NCI-H748 treated with DMSO at 0.1 percent for 48 hours (cell line): Measurements from ENCODE around the gene TMPRSS4.
"Not testable (repeated sequence)": the region's sequence is repeated elsewhere in the genome, so short reads cannot be mapped to it uniquely, and the experiment has no call there.

ENCODE experiments used
- DNase-seq: peaks from one replicate; lab custom pipeline; 2025; lab: John Stamatoyannopoulos, UW

The TMPRSS4 gene

GRCh38 chr11:118056806-118057205, 20.1 kb upstream of the TMPRSS4 start:
- no peak for DNase-seq

DNA sequence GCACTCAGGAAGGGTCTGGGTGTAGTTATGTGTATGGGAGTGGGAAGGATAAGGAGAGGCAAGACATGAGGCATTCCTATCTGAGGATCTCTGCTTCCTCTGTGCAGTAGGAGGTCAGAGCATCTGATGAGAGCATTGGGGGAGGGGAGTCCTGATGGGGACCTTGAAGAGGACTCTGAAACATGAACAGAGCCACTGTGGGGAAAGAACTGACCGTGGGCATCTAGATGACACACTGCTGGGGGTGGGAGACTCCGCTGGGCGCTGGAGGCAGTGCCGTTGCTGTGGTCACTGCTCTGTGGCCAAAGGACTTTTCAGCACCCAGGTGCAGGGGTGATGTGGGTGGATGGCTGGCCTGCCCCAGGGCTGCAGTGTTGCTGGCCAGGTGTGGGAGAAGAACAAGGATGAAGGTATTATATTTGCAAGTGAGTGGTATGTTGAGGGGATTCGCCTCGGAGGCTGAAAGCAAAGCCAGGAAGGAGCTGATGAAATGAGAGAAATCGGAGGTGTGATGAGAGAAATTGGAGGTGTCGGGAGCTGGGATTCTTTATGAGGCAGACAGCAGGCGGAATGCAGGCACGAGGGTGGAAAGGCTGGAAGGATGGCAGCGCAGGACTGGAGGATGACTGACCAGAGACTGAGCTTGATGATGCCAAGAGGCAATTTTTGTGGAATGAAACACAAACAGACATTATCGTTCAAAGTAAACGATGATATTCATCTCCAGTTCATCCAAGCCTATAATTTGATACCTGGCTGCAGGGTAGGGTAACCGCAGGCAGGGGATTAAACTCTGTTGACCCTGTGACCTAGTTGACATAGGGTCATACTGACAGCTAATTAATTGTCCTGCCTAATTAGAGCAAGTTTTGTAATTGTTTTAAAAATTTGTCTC, 19.4 kb upstream of the TMPRSS4 start:
- DNase-seq = no peak

- DNase-seq = no peak
Measured at GRCh38 chr11:118058311-118059245, 18.3 kb upstream of the TMPRSS4 start.

DNA sequence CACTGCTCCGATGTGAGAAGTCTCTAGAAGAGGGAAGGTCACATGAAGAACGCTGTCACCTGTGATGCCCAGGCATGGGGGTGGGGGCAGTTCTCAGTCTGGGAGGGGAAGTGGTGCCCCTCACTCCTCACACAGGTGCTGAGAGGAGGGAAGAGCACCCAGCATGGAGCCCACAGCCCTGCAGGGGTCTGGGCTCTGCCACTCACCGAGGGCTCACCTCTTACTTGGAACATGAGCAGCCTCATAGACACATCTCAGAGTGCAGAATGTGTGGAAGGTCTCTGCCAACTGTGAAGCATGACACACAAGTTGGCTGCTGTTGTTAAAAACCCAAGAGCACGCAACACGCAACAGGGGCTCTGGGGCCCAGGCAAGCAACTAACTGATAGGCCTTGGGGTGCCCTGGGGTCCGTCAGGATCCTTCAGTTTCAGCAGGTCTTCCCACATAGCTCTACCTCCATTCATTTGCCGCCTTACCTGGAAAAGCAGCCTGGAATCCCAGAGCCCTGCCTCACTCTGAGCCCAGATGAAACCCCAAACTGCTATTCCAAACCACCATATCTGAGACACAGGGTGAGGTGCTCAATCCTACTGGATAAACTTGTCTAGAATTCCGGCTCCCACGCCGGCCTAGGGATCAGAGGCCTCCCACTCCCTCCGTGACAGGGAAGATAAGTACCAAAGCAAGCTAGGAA, 17.5 kb upstream of the TMPRSS4 start:
- no peak for DNase-seq

GRCh38 chr11:118060081-118060661, 16.7 kb upstream of the TMPRSS4 start:
- no peak for DNase-seq

DNA sequence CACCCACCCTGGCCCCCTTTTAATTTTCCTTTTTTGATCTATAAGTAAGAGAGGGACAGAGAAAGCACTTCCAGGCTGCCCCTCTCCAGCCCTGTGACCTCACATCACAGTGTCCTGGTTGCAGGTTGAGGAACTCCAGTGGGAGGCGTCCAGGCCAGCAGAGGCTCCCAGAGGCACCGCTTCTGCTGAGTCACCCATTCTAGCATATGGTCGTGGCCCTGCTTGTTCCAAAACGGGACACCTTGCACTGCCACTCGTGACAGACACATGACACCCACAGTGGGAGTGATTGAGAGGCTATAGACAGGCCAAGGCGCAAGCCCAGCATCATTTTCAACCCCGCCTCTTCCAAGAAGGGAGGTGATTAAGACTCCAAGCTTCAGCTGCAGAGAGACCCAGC, 16.0 kb upstream of the TMPRSS4 start:
- DNase-seq = no peak

DNA sequence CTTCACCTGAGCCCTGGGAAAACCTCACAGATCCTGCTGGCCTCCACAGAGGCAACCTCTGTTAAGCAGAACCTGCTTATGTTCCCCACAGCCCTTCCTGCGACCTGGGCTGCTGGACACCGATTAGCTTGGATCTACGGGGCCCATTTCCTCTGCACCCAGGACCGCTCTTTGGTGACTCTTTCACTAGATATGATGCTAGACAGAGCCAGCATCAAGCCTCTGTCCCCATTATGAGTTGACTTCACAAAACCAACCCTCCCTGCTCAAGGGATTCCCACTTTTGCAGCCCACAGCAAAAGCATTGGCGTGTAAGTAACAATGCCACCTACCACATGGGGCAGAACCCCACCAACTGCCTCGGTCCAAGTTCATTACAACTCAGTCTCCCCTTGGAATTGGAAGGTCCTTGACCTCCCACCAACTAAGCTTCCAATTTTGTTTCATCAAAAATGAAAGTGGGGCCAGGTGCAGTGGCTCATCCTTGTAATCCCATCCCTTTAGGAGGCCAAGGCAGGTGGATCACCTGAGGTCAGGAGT, 15.2 kb upstream of the TMPRSS4 start:
- DNase-seq = no peak

DNA sequence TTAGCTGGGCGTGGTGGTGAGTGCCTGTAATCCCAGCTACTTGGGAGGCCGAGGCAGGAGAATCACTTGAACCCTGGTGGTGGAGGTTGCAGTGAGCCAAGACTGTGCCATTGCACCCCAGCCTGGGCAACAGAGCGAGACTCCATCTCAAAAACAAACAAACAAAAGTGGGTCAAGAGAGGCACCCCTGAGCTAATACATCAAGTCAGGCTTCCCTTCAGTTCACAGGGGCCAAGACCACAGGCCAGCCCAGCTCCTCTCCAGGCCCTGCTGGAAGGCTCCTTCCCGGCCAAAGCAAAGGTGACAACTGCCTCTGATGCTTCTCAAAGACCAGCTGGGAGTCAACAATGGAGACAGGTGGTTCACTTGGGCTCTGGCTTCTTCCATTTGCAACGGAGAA, 14.7 kb upstream of the TMPRSS4 start:
- not testable (repeated sequence) for DNase-seq

- not testable (repeated sequence) for DNase-seq
Measured at GRCh38 chr11:118062631-118063030, 14.2 kb upstream of the TMPRSS4 start.

- DNase-seq = no peak
Measured at GRCh38 chr11:118064956-118065355, 11.9 kb upstream of the TMPRSS4 start.

GRCh38 chr11:118065384-118065783, 11.5 kb upstream of the TMPRSS4 start:
- DNase-seq = no peak

DNA sequence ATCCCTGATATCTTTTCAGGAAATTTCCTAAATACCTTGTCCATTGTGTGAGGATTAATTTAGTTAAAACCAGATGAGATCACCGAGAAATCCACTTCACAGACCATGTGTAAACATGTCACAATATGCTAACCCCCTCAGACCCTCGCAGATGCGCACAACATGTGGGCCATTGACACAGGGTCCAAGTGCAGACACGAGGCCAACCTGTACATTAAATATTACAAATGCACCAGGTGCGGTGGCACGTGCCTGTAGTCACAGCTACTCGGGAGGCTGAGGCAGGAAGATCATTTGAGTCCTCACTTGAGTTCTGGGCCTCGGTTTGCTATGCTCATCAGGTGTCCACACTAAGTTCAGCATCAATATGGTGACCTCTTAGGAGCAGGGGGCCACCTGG, 9.9 kb upstream of the TMPRSS4 start:
- no peak for DNase-seq

GRCh38 chr11:118068206-118068944, 8.5 kb upstream of the TMPRSS4 start:
- no peak for DNase-seq

GRCh38 chr11:118068945-118069612, 7.8 kb upstream of the TMPRSS4 start:
- no peak for DNase-seq

DNA sequence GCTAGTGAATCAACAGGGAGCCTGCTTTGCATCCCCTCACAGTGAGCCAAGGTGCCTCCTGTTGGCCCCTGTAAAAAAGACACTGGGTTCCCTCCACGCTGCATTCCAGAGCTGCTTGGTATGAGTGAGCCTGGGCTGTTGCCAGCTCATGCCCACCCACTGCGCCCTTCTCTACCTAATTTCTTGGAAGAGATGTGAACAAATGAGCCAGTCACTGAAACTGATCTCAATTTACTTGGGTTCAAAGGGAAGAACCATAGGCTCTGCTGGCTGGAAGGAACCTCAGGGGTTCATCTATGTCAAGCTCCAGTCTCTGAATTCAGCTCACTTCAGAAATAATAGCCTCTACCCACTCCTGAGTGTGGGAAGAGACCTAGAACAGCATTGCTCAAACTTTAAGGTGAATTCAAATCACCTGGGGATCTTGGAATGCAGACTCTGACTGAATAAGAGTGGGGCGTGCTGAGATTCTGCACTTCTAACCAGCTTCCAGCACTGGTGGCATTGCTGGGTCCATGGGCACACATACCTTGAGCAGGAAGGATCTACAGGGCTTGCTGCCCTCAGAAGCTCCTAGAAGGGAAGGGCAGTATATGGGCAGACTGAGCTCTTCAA, 5.4 kb upstream of the TMPRSS4 start:
- no peak for DNase-seq

- no peak for DNase-seq
Measured at GRCh38 chr11:118073554-118073953, 3.3 kb upstream of the TMPRSS4 start.

- DNase-seq = no peak
Measured at GRCh38 chr11:118074091-118074685, 2.7 kb upstream of the TMPRSS4 start.

- DNase-seq = no peak
Measured at GRCh38 chr11:118074785-118075184, 2.1 kb upstream of the TMPRSS4 start.

DNA sequence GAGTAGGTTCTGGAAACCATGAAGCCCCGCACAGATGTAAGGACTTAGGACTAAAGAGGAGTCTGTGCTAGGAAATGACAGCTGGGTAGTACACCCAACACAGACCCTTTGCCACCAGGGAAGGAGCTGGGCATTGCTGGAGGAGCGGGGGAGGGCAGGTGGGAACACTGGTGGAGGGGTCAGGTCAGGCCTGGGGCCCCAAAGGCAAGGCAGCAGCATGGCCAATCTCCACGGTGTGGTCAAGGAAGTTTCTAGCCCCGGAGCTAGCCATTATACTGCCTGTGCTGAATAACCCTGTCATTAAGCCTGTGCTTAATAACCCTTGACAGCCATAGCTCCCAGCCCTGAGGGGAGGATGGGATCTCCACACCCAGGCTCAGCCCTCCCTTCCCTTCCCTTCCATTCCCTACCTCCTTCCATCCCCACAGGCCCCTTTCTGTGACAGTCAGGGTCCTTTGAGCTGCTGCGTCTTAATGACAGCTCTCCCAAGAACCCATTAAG, 2.1 kb downstream of the TMPRSS4 start:
- no peak for DNase-seq
